ENCODE measurements around the gene RAB24. TPM values are rescaled to one million over a fixed set of nuclear protein-coding genes. Genes with fewer than 3 reads are reported as not detected.

The RAB24 gene
- total and polyA plus RNA-seq, 2 experiments from 2014 or later, result 27.1 to 27.7 TPM

DNA sequence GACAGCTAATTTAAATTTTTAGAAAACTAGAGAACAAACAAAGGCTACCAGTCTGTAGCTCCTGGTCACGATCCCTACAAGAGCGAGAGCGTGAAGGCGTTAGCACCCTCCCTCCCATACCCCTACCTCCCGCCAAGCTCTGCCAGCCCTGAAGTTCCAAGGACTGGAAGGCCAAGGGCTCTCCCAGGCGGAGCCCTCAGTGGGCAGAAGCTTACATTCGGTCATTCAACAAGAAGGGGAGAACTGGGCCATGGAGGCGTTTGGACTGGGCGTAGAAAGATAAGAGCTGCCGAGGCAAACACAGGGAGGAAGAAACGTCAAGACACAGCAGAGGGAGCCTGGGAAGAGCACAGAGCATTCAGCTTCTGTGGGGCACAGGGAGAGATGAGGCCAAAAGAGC lies 5.2 kb upstream of the RAB24 start:
- Mint-ChIP-seq H3K4me3 (no peak overlapping the region; the same call in 2 of the 3 replicates), H3K9me3 (no peaks in the 10 kb centered on the region; the same call in 2 of the 3 replicates), H3K36me3 (ENCODE audit: low read depth) (peaks cover 33% of the 10 kb centered on the region), H3K27ac (no peak overlapping the region), H3K27me3 (ENCODE audit: insufficient read depth, low read depth, poor library complexity) (peaks cover 19% of the 10 kb centered on the region), H3K4me1 (peaks cover 38% of the 10 kb centered on the region)
- H3K36me3 ChIP-seq (ENCODE audit: insufficient read depth), result peaks cover 17% of the 10 kb centered on the region
- H4K20me1 ChIP-seq (replicated peaks; ENCODE audit: insufficient read depth), result peaks cover 22% of the 10 kb centered on the region
- H3K4me3 ChIP-seq, result no peak overlapping the region
- no peak overlapping the region for H2AFZ ChIP-seq
- no peak overlapping the region for H3K4me2 ChIP-seq
- TF ChIP-seq JUNB (IDR thresholded peaks at IDR 0.05; ENCODE audit: unreplicated experiment) (no peak), EZH2phosphoT487 (IDR thresholded peaks at IDR 0.05; ENCODE audit: unreplicated experiment) (no peak), NANOG (IDR thresholded peaks at IDR 0.05; ENCODE audit: borderline replicate concordance) (no peak), EZH2 (IDR thresholded peaks at IDR 0.05; ENCODE audit: low read depth, unreplicated experiment) (no peak), POLR2AphosphoS5 (IDR thresholded peaks at IDR 0.05; ENCODE audit: low read depth) (no peak)
- TF ChIP-seq, protein P1, sequence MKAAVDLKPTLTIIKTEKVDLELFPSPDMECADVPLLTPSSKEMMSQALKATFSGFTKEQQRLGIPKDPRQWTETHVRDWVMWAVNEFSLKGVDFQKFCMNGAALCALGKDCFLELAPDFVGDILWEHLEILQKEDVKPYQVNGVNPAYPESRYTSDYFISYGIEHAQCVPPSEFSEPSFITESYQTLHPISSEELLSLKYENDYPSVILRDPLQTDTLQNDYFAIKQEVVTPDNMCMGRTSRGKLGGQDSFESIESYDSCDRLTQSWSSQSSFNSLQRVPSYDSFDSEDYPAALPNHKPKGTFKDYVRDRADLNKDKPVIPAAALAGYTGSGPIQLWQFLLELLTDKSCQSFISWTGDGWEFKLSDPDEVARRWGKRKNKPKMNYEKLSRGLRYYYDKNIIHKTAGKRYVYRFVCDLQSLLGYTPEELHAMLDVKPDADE (IDR thresholded peaks at IDR 0.05), result no peak
- TF ChIP-seq, protein P2, sequence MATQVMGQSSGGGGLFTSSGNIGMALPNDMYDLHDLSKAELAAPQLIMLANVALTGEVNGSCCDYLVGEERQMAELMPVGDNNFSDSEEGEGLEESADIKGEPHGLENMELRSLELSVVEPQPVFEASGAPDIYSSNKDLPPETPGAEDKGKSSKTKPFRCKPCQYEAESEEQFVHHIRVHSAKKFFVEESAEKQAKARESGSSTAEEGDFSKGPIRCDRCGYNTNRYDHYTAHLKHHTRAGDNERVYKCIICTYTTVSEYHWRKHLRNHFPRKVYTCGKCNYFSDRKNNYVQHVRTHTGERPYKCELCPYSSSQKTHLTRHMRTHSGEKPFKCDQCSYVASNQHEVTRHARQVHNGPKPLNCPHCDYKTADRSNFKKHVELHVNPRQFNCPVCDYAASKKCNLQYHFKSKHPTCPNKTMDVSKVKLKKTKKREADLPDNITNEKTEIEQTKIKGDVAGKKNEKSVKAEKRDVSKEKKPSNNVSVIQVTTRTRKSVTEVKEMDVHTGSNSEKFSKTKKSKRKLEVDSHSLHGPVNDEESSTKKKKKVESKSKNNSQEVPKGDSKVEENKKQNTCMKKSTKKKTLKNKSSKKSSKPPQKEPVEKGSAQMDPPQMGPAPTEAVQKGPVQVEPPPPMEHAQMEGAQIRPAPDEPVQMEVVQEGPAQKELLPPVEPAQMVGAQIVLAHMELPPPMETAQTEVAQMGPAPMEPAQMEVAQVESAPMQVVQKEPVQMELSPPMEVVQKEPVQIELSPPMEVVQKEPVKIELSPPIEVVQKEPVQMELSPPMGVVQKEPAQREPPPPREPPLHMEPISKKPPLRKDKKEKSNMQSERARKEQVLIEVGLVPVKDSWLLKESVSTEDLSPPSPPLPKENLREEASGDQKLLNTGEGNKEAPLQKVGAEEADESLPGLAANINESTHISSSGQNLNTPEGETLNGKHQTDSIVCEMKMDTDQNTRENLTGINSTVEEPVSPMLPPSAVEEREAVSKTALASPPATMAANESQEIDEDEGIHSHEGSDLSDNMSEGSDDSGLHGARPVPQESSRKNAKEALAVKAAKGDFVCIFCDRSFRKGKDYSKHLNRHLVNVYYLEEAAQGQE (IDR thresholded peaks at IDR 0.05; ENCODE audit: unreplicated experiment), result no peak
- TF ChIP-seq, protein P3, sequence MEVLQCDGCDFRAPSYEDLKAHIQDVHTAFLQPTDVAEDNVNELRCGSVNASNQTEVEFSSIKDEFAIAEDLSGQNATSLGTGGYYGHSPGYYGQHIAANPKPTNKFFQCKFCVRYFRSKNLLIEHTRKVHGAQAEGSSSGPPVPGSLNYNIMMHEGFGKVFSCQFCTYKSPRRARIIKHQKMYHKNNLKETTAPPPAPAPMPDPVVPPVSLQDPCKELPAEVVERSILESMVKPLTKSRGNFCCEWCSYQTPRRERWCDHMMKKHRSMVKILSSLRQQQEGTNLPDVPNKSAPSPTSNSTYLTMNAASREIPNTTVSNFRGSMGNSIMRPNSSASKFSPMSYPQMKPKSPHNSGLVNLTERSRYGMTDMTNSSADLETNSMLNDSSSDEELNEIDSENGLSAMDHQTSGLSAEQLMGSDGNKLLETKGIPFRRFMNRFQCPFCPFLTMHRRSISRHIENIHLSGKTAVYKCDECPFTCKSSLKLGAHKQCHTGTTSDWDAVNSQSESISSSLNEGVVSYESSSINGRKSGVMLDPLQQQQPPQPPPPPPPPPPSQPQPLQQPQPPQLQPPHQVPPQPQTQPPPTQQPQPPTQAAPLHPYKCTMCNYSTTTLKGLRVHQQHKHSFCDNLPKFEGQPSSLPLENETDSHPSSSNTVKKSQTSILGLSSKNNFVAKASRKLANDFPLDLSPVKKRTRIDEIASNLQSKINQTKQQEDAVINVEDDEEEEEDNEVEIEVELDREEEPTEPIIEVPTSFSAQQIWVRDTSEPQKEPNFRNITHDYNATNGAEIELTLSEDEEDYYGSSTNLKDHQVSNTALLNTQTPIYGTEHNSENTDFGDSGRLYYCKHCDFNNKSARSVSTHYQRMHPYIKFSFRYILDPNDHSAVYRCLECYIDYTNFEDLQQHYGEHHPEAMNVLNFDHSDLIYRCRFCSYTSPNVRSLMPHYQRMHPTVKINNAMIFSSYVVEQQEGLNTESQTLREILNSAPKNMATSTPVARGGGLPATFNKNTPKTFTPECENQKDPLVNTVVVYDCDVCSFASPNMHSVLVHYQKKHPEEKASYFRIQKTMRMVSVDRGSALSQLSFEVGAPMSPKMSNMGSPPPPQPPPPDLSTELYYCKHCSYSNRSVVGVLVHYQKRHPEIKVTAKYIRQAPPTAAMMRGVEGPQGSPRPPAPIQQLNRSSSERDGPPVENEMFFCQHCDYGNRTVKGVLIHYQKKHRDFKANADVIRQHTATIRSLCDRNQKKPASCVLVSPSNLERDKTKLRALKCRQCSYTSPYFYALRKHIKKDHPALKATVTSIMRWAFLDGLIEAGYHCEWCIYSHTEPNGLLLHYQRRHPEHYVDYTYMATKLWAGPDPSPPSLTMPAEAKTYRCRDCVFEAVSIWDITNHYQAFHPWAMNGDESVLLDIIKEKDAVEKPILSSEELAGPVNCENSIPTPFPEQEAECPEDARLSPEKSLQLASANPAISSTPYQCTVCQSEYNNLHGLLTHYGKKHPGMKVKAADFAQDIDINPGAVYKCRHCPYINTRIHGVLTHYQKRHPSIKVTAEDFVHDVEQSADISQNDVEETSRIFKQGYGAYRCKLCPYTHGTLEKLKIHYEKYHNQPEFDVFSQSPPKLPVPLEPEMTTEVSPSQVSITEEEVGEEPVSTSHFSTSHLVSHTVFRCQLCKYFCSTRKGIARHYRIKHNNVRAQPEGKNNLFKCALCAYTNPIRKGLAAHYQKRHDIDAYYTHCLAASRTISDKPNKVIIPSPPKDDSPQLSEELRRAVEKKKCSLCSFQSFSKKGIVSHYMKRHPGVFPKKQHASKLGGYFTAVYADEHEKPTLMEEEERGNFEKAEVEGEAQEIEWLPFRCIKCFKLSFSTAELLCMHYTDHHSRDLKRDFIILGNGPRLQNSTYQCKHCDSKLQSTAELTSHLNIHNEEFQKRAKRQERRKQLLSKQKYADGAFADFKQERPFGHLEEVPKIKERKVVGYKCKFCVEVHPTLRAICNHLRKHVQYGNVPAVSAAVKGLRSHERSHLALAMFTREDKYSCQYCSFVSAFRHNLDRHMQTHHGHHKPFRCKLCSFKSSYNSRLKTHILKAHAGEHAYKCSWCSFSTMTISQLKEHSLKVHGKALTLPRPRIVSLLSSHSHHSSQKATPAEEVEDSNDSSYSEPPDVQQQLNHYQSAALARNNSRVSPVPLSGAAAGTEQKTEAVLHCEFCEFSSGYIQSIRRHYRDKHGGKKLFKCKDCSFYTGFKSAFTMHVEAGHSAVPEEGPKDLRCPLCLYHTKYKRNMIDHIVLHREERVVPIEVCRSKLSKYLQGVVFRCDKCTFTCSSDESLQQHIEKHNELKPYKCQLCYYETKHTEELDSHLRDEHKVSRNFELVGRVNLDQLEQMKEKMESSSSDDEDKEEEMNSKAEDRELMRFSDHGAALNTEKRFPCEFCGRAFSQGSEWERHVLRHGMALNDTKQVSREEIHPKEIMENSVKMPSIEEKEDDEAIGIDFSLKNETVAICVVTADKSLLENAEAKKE (CRISPR knock-in tag; IDR thresholded peaks at IDR 0.05), result no peak
- no peak for ATAC-seq
- peaks cover 21% of the 10 kb centered on the region for H3K79me2 ChIP-seq (replicated peaks; ENCODE audit: insufficient read depth)
- no peaks in the 10 kb centered on the region for H3K27me3 ChIP-seq (ENCODE audit: insufficient read depth)
- no peak for DNase-seq (ENCODE audit: low spot score)
- no peaks in the 10 kb centered on the region for H3K9me2 ChIP-seq (ENCODE audit: insufficient read depth)
- peaks cover 19% of the 10 kb centered on the region for H3K4me1 ChIP-seq (ENCODE audit: insufficient read depth)
- no peak overlapping the region for H3K27ac ChIP-seq (ENCODE audit: low read depth)
- H3F3A ChIP-seq (replicated peaks; ENCODE audit: low read depth), result peaks cover 25% of the 10 kb centered on the region

All from GM23338 (cell line).